Fibroblast of skin of right biceps (primary cell): ENCODE results near the gene MRPL2.
A peak's percentile ranks its signal among the peaks of the same experiment; 100 is the strongest.
"Not testable (repeated sequence)": the region's sequence is repeated elsewhere in the genome, so short reads cannot be mapped to it uniquely, and the experiment has no call there.

Experiments
- DNase-seq: peaks from one replicate; pipeline ENCODE4 v3.0.0-alpha.2; 2013

Gene MRPL2

GRCh38 chr6:43052225-43052841 is 6.9 kb downstream of the MRPL2 start:
- DNase-seq = no peak

- no peak for DNase-seq
These were observed 8.3 kb downstream of the MRPL2 start for GRCh38 chr6:43050981-43051380.

- DNase-seq = no peak
These were observed 11.2 kb downstream of the MRPL2 start for GRCh38 chr6:43047998-43048397.

- DNase-seq = no peak
These were observed 13.8 kb downstream of the MRPL2 start for GRCh38 chr6:43045371-43045930.

GRCh38 chr6:43043310-43043709 is 15.9 kb downstream of the MRPL2 start:
- no peak for DNase-seq

GRCh38 chr6:43041475-43041874 is 17.8 kb downstream of the MRPL2 start:
- not testable (repeated sequence) for DNase-seq

GRCh38 chr6:43040542-43041257 is 18.5 kb downstream of the MRPL2 start:
- no peak for DNase-seq

- no peak for DNase-seq
These were observed 20.5 kb downstream of the MRPL2 start for GRCh38 chr6:43038727-43039126.

GRCh38 chr6:43037706-43038105 is 21.5 kb downstream of the MRPL2 start:
- DNase-seq = no peak

GRCh38 chr6:43037197-43037596 is 22.0 kb downstream of the MRPL2 start:
- no peak for DNase-seq

GRCh38 chr6:43036712-43037111 is 22.5 kb downstream of the MRPL2 start:
- DNase-seq = no peak

GRCh38 chr6:43035495-43036194 is 23.6 kb downstream of the MRPL2 start:
- DNase-seq = no peak

GRCh38 chr6:43034190-43034525 is 25.1 kb downstream of the MRPL2 start:
- DNase-seq = no peak

GRCh38 chr6:43033496-43034189 is 25.6 kb downstream of the MRPL2 start:
- no peak for DNase-seq

- DNase-seq = no peak
These were observed 26.9 kb downstream of the MRPL2 start for GRCh38 chr6:43032326-43032725.

GRCh38 chr6:43029120-43029519 is 30.1 kb downstream of the MRPL2 start:
- DNase-seq = no peak

GRCh38 chr6:43026365-43026764 is 32.9 kb downstream of the MRPL2 start:
- no peak for DNase-seq

GRCh38 chr6:43024436-43024835 is 34.8 kb downstream of the MRPL2 start:
- DNase-seq = no peak

GRCh38 chr6:43021270-43022047 is 37.8 kb downstream of the MRPL2 start, which contains the start of gene RRP36:
RRP36 (plus strand) TSS chr6:43021623; CDS start chr6:43021655, 32 bp downstream.
- peak; percentile 74 for DNase-seq

GRCh38 chr6:43020847-43021246 is 38.4 kb downstream of the MRPL2 start:
- peak; percentile 12 for DNase-seq

GRCh38 chr6:43020052-43020705 is 39.1 kb downstream of the MRPL2 start:
- DNase-seq = no peak

GRCh38 chr6:43019152-43019551 is 40.1 kb downstream of the MRPL2 start:
- no peak for DNase-seq
